ENCODE data around the gene CTF1.

The CTF1 gene

DNA sequence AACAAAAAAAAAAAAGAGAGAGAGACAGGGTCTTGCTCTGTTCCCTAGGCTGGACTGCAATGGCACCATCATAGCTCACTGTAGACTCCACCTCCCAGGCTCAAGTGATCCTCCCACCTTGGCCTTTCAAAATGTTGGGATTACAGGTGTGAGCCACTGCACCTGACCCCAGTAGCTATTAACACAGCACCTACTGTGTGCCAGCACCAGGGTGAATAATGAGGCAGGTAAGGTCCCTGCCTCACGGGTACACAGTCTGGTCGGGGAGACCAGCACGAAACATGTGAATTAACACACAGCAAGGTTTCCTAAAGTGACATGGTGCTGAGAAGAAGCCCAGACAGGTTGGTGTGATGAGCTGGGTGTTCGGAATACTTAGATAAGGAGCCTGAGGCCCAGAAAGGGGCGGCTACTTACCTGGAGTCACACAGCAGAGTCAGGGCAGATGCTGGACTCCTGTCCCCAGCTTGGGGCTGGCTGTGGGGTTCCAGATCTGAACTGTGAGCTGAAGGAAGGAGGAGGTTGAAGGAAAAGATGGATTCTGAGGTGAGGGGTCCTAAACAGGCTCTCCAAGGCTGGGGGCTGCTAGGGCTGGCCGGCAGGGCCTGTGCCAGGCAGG is 16.5 kb downstream of the CTF1 start:
- no peak for DNase-seq (ENCODE audit: low read depth)
- no peak overlapping the region for H3K4me3 ChIP-seq (ENCODE audit: control insufficient read depth, low read depth, low read length)
- TF ChIP-seq, protein P1, sequence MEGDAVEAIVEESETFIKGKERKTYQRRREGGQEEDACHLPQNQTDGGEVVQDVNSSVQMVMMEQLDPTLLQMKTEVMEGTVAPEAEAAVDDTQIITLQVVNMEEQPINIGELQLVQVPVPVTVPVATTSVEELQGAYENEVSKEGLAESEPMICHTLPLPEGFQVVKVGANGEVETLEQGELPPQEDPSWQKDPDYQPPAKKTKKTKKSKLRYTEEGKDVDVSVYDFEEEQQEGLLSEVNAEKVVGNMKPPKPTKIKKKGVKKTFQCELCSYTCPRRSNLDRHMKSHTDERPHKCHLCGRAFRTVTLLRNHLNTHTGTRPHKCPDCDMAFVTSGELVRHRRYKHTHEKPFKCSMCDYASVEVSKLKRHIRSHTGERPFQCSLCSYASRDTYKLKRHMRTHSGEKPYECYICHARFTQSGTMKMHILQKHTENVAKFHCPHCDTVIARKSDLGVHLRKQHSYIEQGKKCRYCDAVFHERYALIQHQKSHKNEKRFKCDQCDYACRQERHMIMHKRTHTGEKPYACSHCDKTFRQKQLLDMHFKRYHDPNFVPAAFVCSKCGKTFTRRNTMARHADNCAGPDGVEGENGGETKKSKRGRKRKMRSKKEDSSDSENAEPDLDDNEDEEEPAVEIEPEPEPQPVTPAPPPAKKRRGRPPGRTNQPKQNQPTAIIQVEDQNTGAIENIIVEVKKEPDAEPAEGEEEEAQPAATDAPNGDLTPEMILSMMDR (conservative IDR thresholded peaks at IDR 0.05; ENCODE audit: control insufficient read depth, insufficient read depth, low read depth, low read length), result no peak

DNA sequence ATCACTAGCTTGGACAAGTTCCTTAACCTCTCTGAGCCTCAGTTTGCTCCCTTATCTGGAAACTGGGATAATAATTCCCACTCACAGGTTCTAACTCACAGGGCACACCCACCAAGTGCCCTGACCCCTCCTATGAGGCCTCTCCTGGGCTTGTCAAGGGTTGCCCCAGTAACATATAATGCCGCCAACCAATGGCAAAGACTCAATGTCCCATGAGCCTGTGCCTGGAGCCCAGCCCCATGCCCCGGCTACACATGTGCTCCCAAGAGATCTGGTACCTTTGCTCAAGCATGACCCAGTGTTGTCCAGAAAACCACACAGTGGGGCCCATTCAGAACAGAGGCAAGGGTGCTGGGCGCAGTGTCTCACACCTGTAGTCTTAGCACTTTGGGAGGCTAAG is 18.4 kb downstream of the CTF1 start:
- TF ChIP-seq, protein P1 (conservative IDR thresholded peaks at IDR 0.05; ENCODE audit: control insufficient read depth, insufficient read depth, low read depth, low read length), result no peak
- no peak overlapping the region for H3K4me3 ChIP-seq (ENCODE audit: control insufficient read depth, low read depth, low read length)
- DNase-seq (ENCODE audit: low read depth), result no peak

DNA sequence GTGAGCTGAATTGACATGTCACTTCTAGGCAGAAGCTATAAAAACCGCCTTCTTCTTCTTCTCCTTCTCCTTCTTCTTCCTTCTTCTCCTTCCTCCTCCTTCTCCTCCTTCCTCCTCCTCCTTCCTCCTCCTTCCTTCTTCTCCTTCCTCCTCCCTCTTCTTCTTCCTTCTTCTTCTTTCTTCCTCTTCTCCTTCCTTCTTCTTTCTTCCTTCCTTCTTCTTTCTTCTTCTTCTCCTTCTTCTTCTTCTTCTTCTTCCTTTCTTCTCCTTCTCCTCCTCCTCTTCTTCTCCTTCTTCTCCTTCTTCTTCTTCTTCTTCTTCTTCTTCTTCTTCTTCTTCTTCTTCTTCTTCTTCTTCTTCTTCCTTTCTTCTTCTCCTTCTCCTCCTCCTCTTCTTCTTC is 22.2 kb downstream of the CTF1 start:
- TF ChIP-seq, protein P1 (conservative IDR thresholded peaks at IDR 0.05; ENCODE audit: control insufficient read depth, insufficient read depth, low read depth, low read length), result no peak
- H3K4me3 ChIP-seq (ENCODE audit: control insufficient read depth, low read depth, low read length), result no peak overlapping the region
- DNase-seq (ENCODE audit: low read depth), result no peak

DNA sequence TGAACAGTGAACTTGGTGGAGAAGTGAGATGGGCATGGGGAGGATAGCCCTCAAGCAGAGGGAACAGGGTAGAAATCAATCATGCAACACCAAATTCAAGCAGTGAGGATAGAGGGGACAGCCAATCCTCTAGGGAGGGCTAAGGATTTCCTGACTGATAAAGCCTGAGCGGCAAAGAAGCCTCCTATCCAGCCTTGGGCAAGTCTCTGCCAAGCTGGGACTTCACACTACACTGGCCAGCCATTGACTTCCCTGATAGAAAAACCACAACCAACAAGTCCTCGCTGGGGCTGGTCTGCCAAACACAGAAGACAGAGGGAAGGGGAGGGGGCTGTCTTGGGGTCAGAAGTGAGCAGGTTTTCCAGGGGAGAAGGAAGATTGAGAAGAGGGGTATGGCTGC is 24.5 kb downstream of the CTF1 start:
- DNase-seq (ENCODE audit: low read depth), result no peak
- TF ChIP-seq, protein P1 (conservative IDR thresholded peaks at IDR 0.05; ENCODE audit: control insufficient read depth, insufficient read depth, low read depth, low read length), result no peak
- no peak overlapping the region for H3K4me3 ChIP-seq (ENCODE audit: control insufficient read depth, low read depth, low read length)

DNA sequence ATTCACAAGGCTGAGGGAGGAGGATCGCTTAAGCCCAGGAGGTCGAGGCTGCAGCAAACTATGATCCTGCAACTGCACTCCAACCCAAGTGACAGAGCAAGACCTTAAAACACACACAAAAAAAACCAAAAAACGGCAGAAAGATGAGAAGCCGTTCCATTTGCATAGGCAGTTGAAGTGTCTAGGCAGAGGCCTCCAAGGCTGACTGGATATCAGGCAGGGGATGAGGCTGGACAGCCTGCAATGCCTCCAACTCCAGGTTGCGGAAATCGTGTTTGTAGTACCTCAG is 25.0 kb downstream of the CTF1 start:
- no peak for DNase-seq (ENCODE audit: low read depth)
- peak overlapping the region; percentile 85 for H3K4me3 ChIP-seq (ENCODE audit: control insufficient read depth, low read depth, low read length)
- TF ChIP-seq, protein P1 (conservative IDR thresholded peaks at IDR 0.05; ENCODE audit: control insufficient read depth, insufficient read depth, low read depth, low read length), result no peak

DNA sequence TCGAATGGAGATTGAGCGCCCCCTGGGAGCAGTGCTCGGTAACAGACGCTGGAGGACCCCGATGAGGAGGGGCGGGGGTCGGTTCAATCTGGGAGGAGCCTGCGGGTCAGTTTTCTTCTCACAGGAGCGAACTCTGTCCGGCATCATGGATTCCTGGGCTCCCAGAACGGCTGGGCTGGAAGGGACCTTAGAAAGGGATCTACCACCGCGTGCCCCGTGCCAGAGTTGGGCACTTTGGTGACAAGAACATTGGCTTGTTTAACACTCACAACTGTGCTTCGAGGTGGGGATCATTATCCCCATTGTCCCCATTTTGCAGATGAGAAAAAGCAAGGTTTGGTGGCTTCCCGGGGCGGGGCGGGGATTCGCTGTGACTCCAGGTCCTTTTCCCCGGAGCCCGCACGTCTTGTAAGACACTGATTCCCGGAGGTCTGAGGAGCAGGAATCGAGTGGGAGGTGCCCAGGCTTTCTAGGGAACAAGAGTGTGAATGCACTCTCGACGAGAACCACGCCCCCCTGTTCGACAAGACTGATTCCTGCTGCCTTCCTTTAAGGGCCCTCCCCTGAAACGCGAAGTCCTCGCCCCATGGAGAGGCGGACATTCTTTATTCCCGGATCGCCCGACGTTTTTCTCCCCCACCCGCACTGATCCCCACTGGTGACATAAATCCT is 25.5 kb downstream of the CTF1 start:
- TF ChIP-seq, protein P1 (conservative IDR thresholded peaks at IDR 0.05; ENCODE audit: control insufficient read depth, insufficient read depth, low read depth, low read length), result peak; percentile 87
- peak; percentile 85 for DNase-seq (ENCODE audit: low read depth)
- H3K4me3 ChIP-seq (ENCODE audit: control insufficient read depth, low read depth, low read length), result peak overlapping the region; percentile 85
